Caki2 (cell line): ENCODE data around the gene ZFP37. TPM values are rescaled to one million over a fixed set of nuclear protein-coding genes. Genes with fewer than 3 reads are reported as not detected.

Source experiments
- DNase-seq: peaks from one replicate; pipeline ENCODE4 v3.0.0-alpha.2; 2015; ENCODE audit warnings: low read depth
- in situ Hi-C: cut with HindIII; loops from 2 replicates; pipeline ENCODE4 v1.10.0; 2016; ENCODE audit warnings: low sequenced_read_pairs, low pct_unique_long_range_greater_than_20kb, mixed read lengths
- total RNA-seq: library from RNA; depleted of rRNA; stranded (reverse); fragments of >200 nt; shearing (Covaris generic); gene quantifications from 2 replicates; pipeline ENCODE4 v1.2.3, GENCODE V29; 2014; ENCODE audit warnings: low replicate concordance; rRNA removed

Gene ZFP37
- total RNA-seq, 1 experiment from 2014 or later: not detected

DNA sequence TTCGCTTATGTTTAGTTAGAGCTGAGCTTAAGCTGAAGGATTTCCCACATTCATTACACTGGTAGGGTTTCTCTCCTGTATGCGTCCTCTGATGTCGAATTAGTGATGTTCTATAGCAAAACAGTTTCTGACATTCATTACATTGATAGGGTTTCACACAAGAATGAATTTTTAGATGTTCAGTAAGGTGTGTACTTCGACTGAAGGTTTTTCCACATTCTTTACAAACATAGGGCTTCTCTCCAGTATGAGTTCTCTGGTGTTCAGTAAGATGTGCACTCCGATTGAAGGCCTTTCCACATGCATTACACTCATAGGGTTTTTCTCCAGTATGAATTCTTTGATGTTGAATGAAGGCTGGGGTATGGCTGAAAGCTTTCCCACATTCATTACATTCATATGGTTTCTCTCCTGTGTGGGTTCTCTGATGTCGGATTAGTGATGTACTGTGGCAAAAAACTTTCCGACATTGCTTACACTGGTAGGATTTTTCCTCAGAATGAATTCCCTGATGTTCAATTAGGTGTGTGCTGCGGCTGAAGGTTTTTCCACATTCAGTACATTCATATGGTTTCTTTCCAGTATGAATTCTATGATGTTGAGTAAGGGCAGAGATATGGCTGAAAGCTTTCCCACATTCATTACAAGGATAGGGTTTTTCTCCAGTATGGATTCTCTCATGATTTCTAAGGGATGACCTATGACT, 59.1 kb downstream of the ZFP37 start:
- in situ Hi-C loops: no loop called here
- DNase-seq: peak; percentile 16

Other genes starting within 250 kb of the ZFP37 start
- not detected in 2 replicates for gene SLC46A2, start 165.8 kb downstream of the ZFP37 start, total RNA-seq
- not detected in 2 replicates for gene ZNF883, start 44.5 kb downstream of the ZFP37 start, total RNA-seq
- gene SLC31A2, start 94.3 kb upstream of the ZFP37 start, total RNA-seq: 1.4 and 4.7 TPM in 2 replicates
- 5.3 and 7.7 TPM in 2 replicates for gene FKBP15, start 164.6 kb upstream of the ZFP37 start, total RNA-seq
- gene SLC31A1, start 164.8 kb upstream of the ZFP37 start, total RNA-seq: 9.4 and 13.3 TPM in 2 replicates
- gene CDC26, start 218.8 kb upstream of the ZFP37 start, total RNA-seq: 31.2 and 68.7 TPM in 2 replicates
- 44.6 and 56.1 TPM in 2 replicates for gene PRPF4, start 218.9 kb upstream of the ZFP37 start, total RNA-seq
- 0.23 and 0.95 TPM in 2 replicates for gene RNF183, start 246.7 kb upstream of the ZFP37 start, total RNA-seq